ENCODE data around the gene RETREG3.
"Not testable (repeated sequence)": the region's sequence is repeated elsewhere in the genome, so short reads cannot be mapped to it uniquely, and the experiment has no call there.

Gene RETREG3

DNA sequence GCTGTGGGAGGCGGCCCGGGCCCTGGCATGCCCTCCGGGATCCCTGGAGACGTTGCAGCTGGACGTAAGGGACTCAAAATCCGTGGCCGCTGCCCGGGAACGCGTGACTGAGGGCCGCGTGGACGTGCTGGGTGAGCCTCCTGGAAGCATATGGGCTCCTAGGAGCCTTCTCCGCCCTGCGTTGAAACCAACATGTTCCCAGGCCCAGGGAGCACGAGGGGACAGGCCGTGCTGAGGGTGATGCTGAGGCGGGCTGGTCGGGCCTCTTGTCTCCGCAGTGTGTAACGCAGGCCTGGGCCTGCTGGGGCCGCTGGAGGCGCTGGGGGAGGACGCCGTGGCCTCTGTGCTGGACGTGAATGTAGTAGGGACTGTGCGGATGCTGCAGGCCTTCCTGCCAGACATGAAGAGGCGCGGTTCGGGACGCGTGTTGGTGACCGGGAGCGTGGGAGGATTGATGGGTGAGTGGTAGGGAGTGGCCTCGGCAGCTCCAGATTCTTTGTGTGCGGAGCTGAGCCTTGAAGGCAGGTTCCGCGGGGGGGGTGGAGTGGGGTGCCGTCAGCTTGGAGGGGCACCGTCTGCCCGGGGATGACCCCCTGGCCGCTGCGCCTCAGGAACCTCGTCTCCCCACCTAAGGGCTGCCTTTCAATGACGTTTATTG is 55.9 kb downstream of the RETREG3 start:
- TF ChIP-seq FOXP2 (optimal IDR thresholded peaks at IDR 0.05; ENCODE audit: borderline replicate concordance, extremely low read depth, extremely low read length, insufficient read depth), result no peak
- TF ChIP-seq TAF1 (IDR thresholded peaks at IDR 0.05; ENCODE audit: borderline replicate concordance, insufficient read depth, low read length), result no peak
- TF ChIP-seq POLR2AphosphoS5 (IDR thresholded peaks at IDR 0.05; ENCODE audit: low read depth, low read length), result no peak
- no peak for TF ChIP-seq SIN3A (IDR thresholded peaks at IDR 0.05; ENCODE audit: borderline replicate concordance, insufficient read depth, low read length)
- TF ChIP-seq, protein P1, sequence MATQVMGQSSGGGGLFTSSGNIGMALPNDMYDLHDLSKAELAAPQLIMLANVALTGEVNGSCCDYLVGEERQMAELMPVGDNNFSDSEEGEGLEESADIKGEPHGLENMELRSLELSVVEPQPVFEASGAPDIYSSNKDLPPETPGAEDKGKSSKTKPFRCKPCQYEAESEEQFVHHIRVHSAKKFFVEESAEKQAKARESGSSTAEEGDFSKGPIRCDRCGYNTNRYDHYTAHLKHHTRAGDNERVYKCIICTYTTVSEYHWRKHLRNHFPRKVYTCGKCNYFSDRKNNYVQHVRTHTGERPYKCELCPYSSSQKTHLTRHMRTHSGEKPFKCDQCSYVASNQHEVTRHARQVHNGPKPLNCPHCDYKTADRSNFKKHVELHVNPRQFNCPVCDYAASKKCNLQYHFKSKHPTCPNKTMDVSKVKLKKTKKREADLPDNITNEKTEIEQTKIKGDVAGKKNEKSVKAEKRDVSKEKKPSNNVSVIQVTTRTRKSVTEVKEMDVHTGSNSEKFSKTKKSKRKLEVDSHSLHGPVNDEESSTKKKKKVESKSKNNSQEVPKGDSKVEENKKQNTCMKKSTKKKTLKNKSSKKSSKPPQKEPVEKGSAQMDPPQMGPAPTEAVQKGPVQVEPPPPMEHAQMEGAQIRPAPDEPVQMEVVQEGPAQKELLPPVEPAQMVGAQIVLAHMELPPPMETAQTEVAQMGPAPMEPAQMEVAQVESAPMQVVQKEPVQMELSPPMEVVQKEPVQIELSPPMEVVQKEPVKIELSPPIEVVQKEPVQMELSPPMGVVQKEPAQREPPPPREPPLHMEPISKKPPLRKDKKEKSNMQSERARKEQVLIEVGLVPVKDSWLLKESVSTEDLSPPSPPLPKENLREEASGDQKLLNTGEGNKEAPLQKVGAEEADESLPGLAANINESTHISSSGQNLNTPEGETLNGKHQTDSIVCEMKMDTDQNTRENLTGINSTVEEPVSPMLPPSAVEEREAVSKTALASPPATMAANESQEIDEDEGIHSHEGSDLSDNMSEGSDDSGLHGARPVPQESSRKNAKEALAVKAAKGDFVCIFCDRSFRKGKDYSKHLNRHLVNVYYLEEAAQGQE (IDR thresholded peaks at IDR 0.05; ENCODE audit: insufficient read depth in 1 of 2, low read depth in 2 of 2, low read length in 2 of 2), result no peak

DNA sequence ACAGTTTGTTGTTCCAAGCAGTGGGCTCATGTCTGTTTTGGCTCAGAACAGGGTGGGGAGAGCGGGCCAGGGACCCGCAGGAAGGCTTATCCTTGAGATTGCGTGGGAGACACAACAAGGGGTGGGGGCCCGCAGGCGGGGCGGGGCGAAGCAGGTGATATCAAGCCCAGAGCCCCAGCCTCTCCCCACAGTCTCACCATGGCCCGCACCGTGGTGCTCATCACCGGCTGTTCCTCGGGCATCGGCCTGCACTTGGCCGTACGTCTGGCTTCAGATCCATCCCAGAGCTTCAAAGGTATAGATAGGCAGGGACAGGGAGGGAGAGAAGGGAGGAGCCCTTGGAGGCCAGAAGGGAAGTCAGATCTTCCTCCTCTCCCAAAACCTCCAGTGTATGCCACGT is 56.4 kb downstream of the RETREG3 start, which contains the start of gene HSD17B1:
Gene HSD17B1 (plus strand): TSS at position 188 of the 400 bp plus-strand sequence. CDS start 11 bp downstream, at position 199.
- TF ChIP-seq SIN3A (IDR thresholded peaks at IDR 0.05; ENCODE audit: borderline replicate concordance, insufficient read depth, low read length); FOXP2 (optimal IDR thresholded peaks at IDR 0.05; ENCODE audit: borderline replicate concordance, extremely low read depth, extremely low read length, insufficient read depth): not testable (repeated sequence)
- TF ChIP-seq, protein P1 (IDR thresholded peaks at IDR 0.05; ENCODE audit: insufficient read depth in 1 of 2, low read depth in 2 of 2, low read length in 2 of 2), result not testable (repeated sequence)

DNA sequence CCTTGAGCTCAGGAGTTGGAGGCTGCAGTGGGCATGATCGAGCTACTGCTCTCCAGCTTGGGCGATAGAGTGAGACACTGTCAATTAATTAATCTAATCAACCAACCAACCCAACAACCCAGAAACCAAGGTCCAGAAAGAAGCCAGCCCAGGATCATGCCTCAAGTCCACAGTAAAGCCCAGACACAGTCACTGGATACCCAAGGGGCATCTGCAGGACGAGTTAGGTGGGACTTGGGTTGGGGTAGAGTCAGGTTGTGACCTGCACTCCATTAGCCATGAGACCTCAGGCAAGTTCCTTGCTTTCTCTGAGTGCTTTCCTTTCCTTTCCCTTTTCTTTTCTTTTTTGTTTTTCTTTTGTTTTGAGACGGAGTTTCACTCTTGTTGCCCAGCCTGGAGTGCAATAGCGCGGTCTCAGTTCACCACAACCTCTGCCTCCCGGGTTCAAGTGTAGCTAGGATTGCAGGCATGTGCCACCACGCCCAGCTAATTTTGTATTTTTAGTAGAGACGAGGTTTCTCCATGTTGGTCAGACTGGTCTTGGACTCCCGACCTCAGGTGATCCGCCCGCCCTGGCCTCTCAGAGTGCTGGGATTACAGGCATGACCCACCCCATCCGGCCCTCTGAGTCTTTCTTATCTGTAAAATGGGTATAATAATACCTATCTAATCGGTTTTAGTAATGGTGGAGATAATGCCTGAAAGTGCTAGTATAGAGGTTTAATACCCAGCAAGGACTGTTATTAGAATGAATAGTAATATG is 60.0 kb downstream of the RETREG3 start:
- TF ChIP-seq, protein P1 (IDR thresholded peaks at IDR 0.05; ENCODE audit: insufficient read depth in 1 of 2, low read depth in 2 of 2, low read length in 2 of 2), result no peak
- TF ChIP-seq TAF1 (IDR thresholded peaks at IDR 0.05; ENCODE audit: borderline replicate concordance, insufficient read depth, low read length), result no peak
- TF ChIP-seq SIN3A (IDR thresholded peaks at IDR 0.05; ENCODE audit: borderline replicate concordance, insufficient read depth, low read length), result no peak
- TF ChIP-seq POLR2AphosphoS5 (IDR thresholded peaks at IDR 0.05; ENCODE audit: low read depth, low read length), result no peak
- no peak for TF ChIP-seq FOXP2 (optimal IDR thresholded peaks at IDR 0.05; ENCODE audit: borderline replicate concordance, extremely low read depth, extremely low read length, insufficient read depth)

DNA sequence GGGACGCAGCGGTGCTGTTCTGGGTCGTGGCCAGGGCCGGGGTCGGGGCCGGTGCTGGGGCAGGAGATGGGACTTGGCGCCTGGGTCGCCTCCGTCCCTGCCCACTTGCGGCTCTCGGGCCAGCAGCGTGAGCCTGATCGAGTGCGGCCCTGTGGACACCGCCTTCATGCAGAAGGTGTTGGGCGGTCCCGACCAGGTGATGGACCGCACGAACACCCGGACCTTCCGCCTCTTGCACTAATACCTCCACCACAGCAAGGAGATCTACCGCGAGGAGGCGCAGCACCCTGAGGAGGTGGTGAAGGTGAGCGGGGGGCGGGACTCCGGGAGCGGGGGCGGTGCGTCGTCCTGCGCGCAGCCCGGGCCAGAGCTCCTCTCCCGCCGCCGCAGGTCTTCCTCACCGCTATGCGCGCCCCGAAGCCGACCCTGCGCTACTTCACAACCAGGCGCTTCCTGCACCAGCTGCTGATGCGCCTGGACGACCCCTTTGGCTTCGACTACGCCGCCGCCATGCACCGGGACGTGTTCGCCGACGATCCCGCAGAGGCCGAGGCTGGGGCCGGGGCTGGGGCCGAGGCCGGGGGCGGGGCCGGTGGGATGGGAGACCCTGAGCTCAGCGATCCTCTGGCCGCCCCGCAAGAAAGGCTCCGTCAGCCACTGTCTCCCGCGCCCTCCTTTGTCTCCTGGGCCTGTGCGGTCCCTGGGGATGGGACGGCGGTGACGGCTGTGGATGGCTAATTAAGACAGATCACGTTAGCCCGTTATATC is 60.9 kb downstream of the RETREG3 start:
- TF ChIP-seq, protein P1 (IDR thresholded peaks at IDR 0.05; ENCODE audit: insufficient read depth in 1 of 2, low read depth in 2 of 2, low read length in 2 of 2), result no peak
- no peak for TF ChIP-seq POLR2AphosphoS5 (IDR thresholded peaks at IDR 0.05; ENCODE audit: low read depth, low read length)
- no peak for TF ChIP-seq FOXP2 (optimal IDR thresholded peaks at IDR 0.05; ENCODE audit: borderline replicate concordance, extremely low read depth, extremely low read length, insufficient read depth)
- TF ChIP-seq TAF1 (IDR thresholded peaks at IDR 0.05; ENCODE audit: borderline replicate concordance, insufficient read depth, low read length), result no peak
- TF ChIP-seq SIN3A (IDR thresholded peaks at IDR 0.05; ENCODE audit: borderline replicate concordance, insufficient read depth, low read length), result no peak
